ENCODE results near the gene CACNA1I. TPM values are rescaled to one million over a fixed set of nuclear protein-coding genes. Genes with fewer than 3 reads are reported as not detected.

Gene CACNA1I
- total RNA-seq, 6 experiments from 2014 or later: not detected

- Mint-ChIP-seq H3K4me1 (ENCODE audit: low read depth) (no peaks in the 10 kb centered on the region), H3K27ac (no peak overlapping the region), H3K9me3 (no peaks in the 10 kb centered on the region), H3K4me3 (no peak overlapping the region), H3K36me3 (ENCODE audit: low read depth) (no peaks in the 10 kb centered on the region), H3K27me3 (ENCODE audit: insufficient read depth) (peaks cover 49% of the 10 kb centered on the region)
- DNase-seq: no peak
- TF ChIP-seq CTCF (IDR thresholded peaks at IDR 0.05): no peak
These were observed 115.0 kb downstream of the CACNA1I start for GRCh38 chr22:39685336-39686177.

GRCh38 chr22:39686178-39686620 lies 115.6 kb downstream of the CACNA1I start:
- no peak overlapping the region for H3K4me3 Mint-ChIP-seq
- no peak for TF ChIP-seq CTCF (IDR thresholded peaks at IDR 0.05)
- H3K9me3 Mint-ChIP-seq: no peaks in the 10 kb centered on the region
- no peak for DNase-seq
- H3K27me3 Mint-ChIP-seq (ENCODE audit: insufficient read depth): peaks cover 50% of the 10 kb centered on the region
- no peaks in the 10 kb centered on the region for H3K36me3 Mint-ChIP-seq (ENCODE audit: low read depth)
- H3K4me1 Mint-ChIP-seq (ENCODE audit: low read depth): no peaks in the 10 kb centered on the region
- no peak overlapping the region for H3K27ac Mint-ChIP-seq

GRCh38 chr22:39686776-39687525 lies 116.4 kb downstream of the CACNA1I start:
- peaks cover 50% of the 10 kb centered on the region for H3K27me3 Mint-ChIP-seq (ENCODE audit: insufficient read depth)
- DNase-seq: no peak

GRCh38 chr22:39688186-39688785 lies 117.7 kb downstream of the CACNA1I start:
- no peak for TF ChIP-seq CTCF (IDR thresholded peaks at IDR 0.05)
- H3K4me3 Mint-ChIP-seq: no peak overlapping the region
- H3K4me1 Mint-ChIP-seq (ENCODE audit: low read depth): no peaks in the 10 kb centered on the region
- no peaks in the 10 kb centered on the region for H3K9me3 Mint-ChIP-seq
- H3K36me3 Mint-ChIP-seq (ENCODE audit: low read depth): no peaks in the 10 kb centered on the region
- H3K27ac Mint-ChIP-seq: no peak overlapping the region
- DNase-seq: no peak
- peaks cover 54% of the 10 kb centered on the region for H3K27me3 Mint-ChIP-seq (ENCODE audit: insufficient read depth)

More at GRCh38 chr22:39686776-39687525, 116.4 kb downstream of the CACNA1I start:
- Mint-ChIP-seq H3K4me3 (no peak overlapping the region), H3K4me1 (ENCODE audit: low read depth) (no peaks in the 10 kb centered on the region), H3K36me3 (ENCODE audit: low read depth) (no peaks in the 10 kb centered on the region), H3K27ac (no peak overlapping the region), H3K9me3 (no peaks in the 10 kb centered on the region)
- no peak for TF ChIP-seq CTCF (IDR thresholded peaks at IDR 0.05)

GRCh38 chr22:39689421-39689820 lies 118.9 kb downstream of the CACNA1I start:
- H3K36me3 Mint-ChIP-seq (ENCODE audit: low read depth): no peaks in the 10 kb centered on the region
- no peak for DNase-seq
- H3K4me1 Mint-ChIP-seq (ENCODE audit: low read depth): no peaks in the 10 kb centered on the region
- no peak overlapping the region for H3K27ac Mint-ChIP-seq
- no peak for TF ChIP-seq CTCF (IDR thresholded peaks at IDR 0.05)
- peaks cover 55% of the 10 kb centered on the region for H3K27me3 Mint-ChIP-seq (ENCODE audit: insufficient read depth)
- no peak overlapping the region for H3K4me3 Mint-ChIP-seq
- H3K9me3 Mint-ChIP-seq: no peaks in the 10 kb centered on the region
